Measurements from ENCODE around the gene FSTL4.

Gene FSTL4

GRCh38 chr5:133611357-133612248 lies 738 bp downstream of the FSTL4 start:
- DNase-seq (ENCODE audit: low read depth): no peak
- no peak overlapping the region for H3K4me3 ChIP-seq (ENCODE audit: low read depth, low read length)

GRCh38 chr5:133610489-133611356 lies 1.6 kb downstream of the FSTL4 start:
- no peak for DNase-seq (ENCODE audit: low read depth)
- no peak overlapping the region for H3K4me3 ChIP-seq (ENCODE audit: low read depth, low read length)

GRCh38 chr5:133607451-133607850 lies 4.9 kb downstream of the FSTL4 start:
- H3K4me3 ChIP-seq (ENCODE audit: low read depth, low read length): no peak overlapping the region
- no peak for DNase-seq (ENCODE audit: low read depth)

GRCh38 chr5:133606835-133607234 lies 5.5 kb downstream of the FSTL4 start:
- no peak for DNase-seq (ENCODE audit: low read depth)
- no peak overlapping the region for H3K4me3 ChIP-seq (ENCODE audit: low read depth, low read length)

GRCh38 chr5:133605323-133605722 lies 7.0 kb downstream of the FSTL4 start:
- no peak overlapping the region for H3K4me3 ChIP-seq (ENCODE audit: low read depth, low read length)
- no peak for DNase-seq (ENCODE audit: low read depth)

- H3K4me3 ChIP-seq (ENCODE audit: low read depth, low read length): no peak overlapping the region
- DNase-seq (ENCODE audit: low read depth): no peak
Measured at GRCh38 chr5:133603711-133604110, 8.6 kb downstream of the FSTL4 start.

- DNase-seq (ENCODE audit: low read depth): no peak
- H3K4me3 ChIP-seq (ENCODE audit: low read depth, low read length): no peak overlapping the region
Measured at GRCh38 chr5:133602835-133603380, 9.4 kb downstream of the FSTL4 start.

- no peak overlapping the region for H3K4me3 ChIP-seq (ENCODE audit: low read depth, low read length)
- DNase-seq (ENCODE audit: low read depth): no peak
Measured at GRCh38 chr5:133599600-133599999, 12.7 kb downstream of the FSTL4 start.

- H3K4me3 ChIP-seq (ENCODE audit: low read depth, low read length): no peak overlapping the region
Measured at GRCh38 chr5:133599044-133599443, 13.3 kb downstream of the FSTL4 start.

GRCh38 chr5:133596049-133596448 lies 16.3 kb downstream of the FSTL4 start:
- H3K4me3 ChIP-seq (ENCODE audit: low read depth, low read length): no peak overlapping the region
- DNase-seq (ENCODE audit: low read depth): no peak

More at GRCh38 chr5:133599044-133599443, 13.3 kb downstream of the FSTL4 start:
- no peak for DNase-seq (ENCODE audit: low read depth)

- no peak overlapping the region for H3K4me3 ChIP-seq (ENCODE audit: low read depth, low read length)
- DNase-seq (ENCODE audit: low read depth): no peak
Measured at GRCh38 chr5:133595465-133595864, 16.9 kb downstream of the FSTL4 start.

- no peak overlapping the region for H3K4me3 ChIP-seq (ENCODE audit: low read depth, low read length)
- DNase-seq (ENCODE audit: low read depth): no peak
Measured at GRCh38 chr5:133589286-133589685, 23.1 kb downstream of the FSTL4 start.

- DNase-seq (ENCODE audit: low read depth): no peak
- no peak overlapping the region for H3K4me3 ChIP-seq (ENCODE audit: low read depth, low read length)
Measured at GRCh38 chr5:133582971-133583370, 29.4 kb downstream of the FSTL4 start.

- no peak overlapping the region for H3K4me3 ChIP-seq (ENCODE audit: low read depth, low read length)
Measured at GRCh38 chr5:133581918-133582317, 30.4 kb downstream of the FSTL4 start.

GRCh38 chr5:133581348-133581747 lies 31.0 kb downstream of the FSTL4 start:
- DNase-seq (ENCODE audit: low read depth): no peak
- H3K4me3 ChIP-seq (ENCODE audit: low read depth, low read length): no peak overlapping the region

More at GRCh38 chr5:133581918-133582317, 30.4 kb downstream of the FSTL4 start:
- DNase-seq (ENCODE audit: low read depth): no peak

GRCh38 chr5:133580618-133581017 lies 31.7 kb downstream of the FSTL4 start:
- DNase-seq (ENCODE audit: low read depth): no peak
- no peak overlapping the region for H3K4me3 ChIP-seq (ENCODE audit: low read depth, low read length)

GRCh38 chr5:133579766-133580165 lies 32.6 kb downstream of the FSTL4 start:
- DNase-seq (ENCODE audit: low read depth): no peak
- no peak overlapping the region for H3K4me3 ChIP-seq (ENCODE audit: low read depth, low read length)

- no peak overlapping the region for H3K4me3 ChIP-seq (ENCODE audit: low read depth, low read length)
- no peak for DNase-seq (ENCODE audit: low read depth)
Measured at GRCh38 chr5:133569347-133569746, 43.0 kb downstream of the FSTL4 start.

- DNase-seq (ENCODE audit: low read depth): no peak
- H3K4me3 ChIP-seq (ENCODE audit: low read depth, low read length): no peak overlapping the region
Measured at GRCh38 chr5:133565993-133566392, 46.3 kb downstream of the FSTL4 start.

- no peak overlapping the region for H3K4me3 ChIP-seq (ENCODE audit: low read depth, low read length)
- no peak for DNase-seq (ENCODE audit: low read depth)
Measured at GRCh38 chr5:133564921-133565565, 47.3 kb downstream of the FSTL4 start.
